ENCODE data around the gene ERMP1. TPM values are rescaled to one million over a fixed set of nuclear protein-coding genes. Genes with fewer than 3 reads are reported as not detected.

The ERMP1 gene
- total RNA-seq, 1 experiment from 2014 or later, result 12.9 TPM

- H3K4me3 ChIP-seq (ENCODE audit: insufficient read depth, low read depth, low read length), result no peak overlapping the region
- peaks cover 10% of the 10 kb centered on the region for H3K36me3 ChIP-seq (replicated peaks; ENCODE audit: control insufficient read depth, insufficient read depth, low read length)
- H3K27me3 ChIP-seq (ENCODE audit: control insufficient read depth, insufficient read depth, low read length), result no peaks in the 10 kb centered on the region
- no peak for DNase-seq
Observed at GRCh38 chr9:5760338-5760737, 72.6 kb downstream of the ERMP1 start.

DNA sequence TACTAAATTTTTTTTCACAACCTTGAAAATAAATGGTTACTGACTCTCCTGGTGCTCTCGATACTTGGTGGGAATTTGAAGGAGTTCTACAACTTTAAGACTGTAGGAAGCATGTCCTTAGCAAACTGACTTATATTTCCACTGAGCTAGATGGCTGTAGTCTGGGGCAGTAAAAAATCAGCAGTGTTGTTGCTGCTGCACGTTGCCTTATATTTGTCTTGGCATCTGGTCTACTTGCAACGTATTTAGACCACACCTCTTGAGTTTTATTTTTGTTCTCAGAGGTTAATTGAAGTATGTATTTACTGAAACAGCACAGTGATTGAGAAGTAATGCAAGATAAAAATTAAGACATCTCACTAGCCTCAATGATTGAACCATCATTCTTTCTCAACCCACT is 76.3 kb downstream of the ERMP1 start:
- no peaks in the 10 kb centered on the region for H3K27me3 ChIP-seq (ENCODE audit: control insufficient read depth, insufficient read depth, low read length)
- no peaks in the 10 kb centered on the region for H3K36me3 ChIP-seq (replicated peaks; ENCODE audit: control insufficient read depth, insufficient read depth, low read length)
- no peak overlapping the region for H3K4me3 ChIP-seq (ENCODE audit: insufficient read depth, low read depth, low read length)
- DNase-seq, result no peak

DNA sequence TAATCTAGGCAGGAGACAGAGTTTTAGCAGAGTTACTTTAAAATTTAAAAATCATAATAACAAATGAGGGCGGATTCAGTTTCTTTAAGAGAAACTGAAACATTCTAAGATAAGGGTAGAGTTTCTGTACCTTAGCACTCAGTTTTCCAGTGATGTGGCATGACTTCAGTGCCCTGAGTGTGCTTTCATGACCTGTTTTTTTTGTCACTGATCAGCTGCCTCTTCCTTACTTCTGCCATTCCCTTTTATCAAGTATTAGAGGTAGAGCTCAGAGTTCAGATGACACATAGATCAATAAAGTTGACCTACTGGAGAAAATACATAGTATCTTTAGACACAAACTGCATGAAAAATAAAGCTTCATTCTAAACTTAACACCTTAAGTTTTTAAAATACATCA is 82.3 kb downstream of the ERMP1 start:
- DNase-seq, result no peak
- Histone ChIP-seq H3K27me3 (ENCODE audit: control insufficient read depth, insufficient read depth, low read length) (no peaks in the 10 kb centered on the region), H3K36me3 (replicated peaks; ENCODE audit: control insufficient read depth, insufficient read depth, low read length) (no peaks in the 10 kb centered on the region; the same call in none of the 2 replicates), H3K4me3 (ENCODE audit: insufficient read depth, low read depth, low read length) (no peak overlapping the region)

DNA sequence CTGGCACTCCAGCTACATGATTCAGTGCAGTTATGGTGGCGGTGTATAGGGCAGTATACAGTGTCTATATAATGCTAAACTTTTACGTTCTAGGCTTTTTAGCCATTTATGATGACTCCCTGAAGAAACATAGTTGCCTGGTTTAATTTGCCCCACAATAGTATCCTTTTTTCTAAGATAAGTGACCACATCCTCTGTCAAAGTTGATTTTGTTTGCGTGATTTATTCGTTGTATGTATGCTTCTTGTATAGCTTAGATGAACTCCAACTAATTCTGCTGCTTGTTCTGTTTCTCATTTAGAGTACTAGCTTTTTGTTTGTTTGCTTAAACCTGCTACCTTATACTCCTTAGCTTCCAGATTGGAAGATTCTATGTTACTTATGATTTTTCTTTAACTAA is 83.6 kb downstream of the ERMP1 start:
- no peak for DNase-seq
- Histone ChIP-seq H3K4me3 (ENCODE audit: insufficient read depth, low read depth, low read length) (no peak overlapping the region), H3K36me3 (replicated peaks; ENCODE audit: control insufficient read depth, insufficient read depth, low read length) (no peaks in the 10 kb centered on the region; the same call in none of the 2 replicates), H3K27me3 (ENCODE audit: control insufficient read depth, insufficient read depth, low read length) (no peaks in the 10 kb centered on the region)

GRCh38 chr9:5748438-5748837 is 84.5 kb downstream of the ERMP1 start:
- no peaks in the 10 kb centered on the region for H3K27me3 ChIP-seq (ENCODE audit: control insufficient read depth, insufficient read depth, low read length)
- no peak overlapping the region for H3K4me3 ChIP-seq (ENCODE audit: insufficient read depth, low read depth, low read length)
- H3K36me3 ChIP-seq (replicated peaks; ENCODE audit: control insufficient read depth, insufficient read depth, low read length), result no peaks in the 10 kb centered on the region; the same call in none of the 2 replicates
- DNase-seq, result no peak

GRCh38 chr9:5743109-5743508 is 89.8 kb downstream of the ERMP1 start:
- no peak for DNase-seq
- H3K27me3 ChIP-seq (ENCODE audit: control insufficient read depth, insufficient read depth, low read length), result no peaks in the 10 kb centered on the region
- no peaks in the 10 kb centered on the region; the same call in 1 of the 2 replicates for H3K36me3 ChIP-seq (replicated peaks; ENCODE audit: control insufficient read depth, insufficient read depth, low read length)
- no peak overlapping the region for H3K4me3 ChIP-seq (ENCODE audit: insufficient read depth, low read depth, low read length)

DNA sequence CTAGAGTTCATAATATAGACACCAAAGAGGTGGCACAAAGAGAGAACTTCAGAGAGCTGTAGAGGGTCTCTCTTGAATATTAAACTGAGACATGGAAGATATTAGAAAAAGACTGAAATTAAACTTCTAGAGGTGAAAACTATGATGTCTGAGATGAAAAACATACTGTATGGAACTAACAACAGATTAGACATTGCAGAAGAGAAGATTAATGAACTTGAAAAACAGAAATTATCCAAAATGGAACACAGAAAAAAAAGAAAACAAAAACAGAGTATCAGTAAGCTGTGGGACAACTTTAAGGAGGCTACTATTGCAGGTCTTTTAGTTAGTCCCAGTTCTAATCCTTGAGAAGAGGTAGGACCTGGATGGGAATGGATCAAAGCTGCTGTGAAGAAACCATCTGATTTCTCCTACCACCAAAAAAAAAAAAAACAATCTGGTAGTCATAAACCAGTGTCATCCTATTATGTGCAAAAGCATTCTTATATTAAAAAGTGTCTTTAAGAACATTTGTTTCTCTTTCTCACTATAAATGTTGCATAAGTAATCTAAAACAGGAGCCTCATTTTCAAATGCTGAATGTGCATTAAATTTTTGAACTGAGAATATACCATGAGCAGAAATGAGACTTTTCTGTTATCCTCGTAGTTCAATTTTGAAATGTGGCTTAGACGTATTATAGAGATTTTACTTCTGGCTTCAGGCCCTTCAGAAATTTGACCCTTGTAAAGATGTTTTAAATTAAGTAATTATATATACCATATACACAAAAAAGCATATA is 96.2 kb downstream of the ERMP1 start:
- H3K27me3 ChIP-seq (ENCODE audit: control insufficient read depth, insufficient read depth, low read length), result no peaks in the 10 kb centered on the region
- H3K4me3 ChIP-seq (ENCODE audit: insufficient read depth, low read depth, low read length), result no peak overlapping the region
- H3K36me3 ChIP-seq (replicated peaks; ENCODE audit: control insufficient read depth, insufficient read depth, low read length), result no peaks in the 10 kb centered on the region; the same call in 1 of the 2 replicates
- DNase-seq, result no peak

DNA sequence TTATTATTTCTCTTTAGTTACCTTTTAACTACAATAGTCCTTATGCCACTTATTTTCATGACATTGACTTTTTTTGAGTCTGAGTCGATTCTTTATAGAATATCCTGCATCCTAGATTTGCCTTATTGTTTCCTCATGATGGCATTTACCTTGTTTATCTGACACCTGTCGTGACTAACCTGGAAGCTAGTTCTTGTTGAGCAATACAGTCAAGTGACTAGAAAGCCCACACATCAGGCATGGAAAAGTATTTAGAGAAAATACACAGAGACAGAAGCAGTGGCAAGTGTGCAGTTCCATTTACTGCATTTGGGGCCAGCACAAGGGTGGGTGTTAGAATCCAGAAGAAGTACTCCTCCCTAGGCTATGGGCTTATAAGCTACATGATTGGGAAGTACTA is 97.8 kb downstream of the ERMP1 start:
- Histone ChIP-seq H3K36me3 (replicated peaks; ENCODE audit: control insufficient read depth, insufficient read depth, low read length) (no peaks in the 10 kb centered on the region; the same call in 1 of the 2 replicates), H3K4me3 (ENCODE audit: insufficient read depth, low read depth, low read length) (no peak overlapping the region), H3K27me3 (ENCODE audit: control insufficient read depth, insufficient read depth, low read length) (no peaks in the 10 kb centered on the region)
- no peak for DNase-seq

Other genes with a start within 250 kb of the ERMP1 start
- gene RIC1, start 204.0 kb downstream of the ERMP1 start, total RNA-seq (2014; rRNA removed; shearing (Covaris generic)), result 19.9 and 20.9 TPM in 2 replicates
- gene MLANA, start 57.8 kb upstream of the ERMP1 start, total RNA-seq (2014; rRNA removed; shearing (Covaris generic)), result not detected in 2 replicates
- 13.4 and 16.6 TPM in 2 replicates for gene RANBP6, start 182.5 kb upstream of the ERMP1 start, total RNA-seq (2014; rRNA removed; shearing (Covaris generic))

All from H7 (cell line).